K562 (cell line): ENCODE results near the gene COMMD10. TPM values are rescaled to one million over a fixed set of nuclear protein-coding genes. Genes with fewer than 3 reads are reported as not detected.

Experiments used
- ATAC-seq: fragments of 200-7000 bp; cut with Tn5 transposase; 3 replicates; pipeline ENCODE4 v1.9.1; 2020; ENCODE audit warnings: moderate library complexity
- BruUV-seq: library from RNA; stranded (reverse); fragments of 400-500 nt; replicated peaks from 2 replicates; lab custom pipeline; 2021; lab: Mats Ljungman, UMichigan
- CTCF ChIA-PET: fragments of 300-600 bp; formaldehyde crosslinking; extraction: SDS; loops from one replicate; lab custom pipeline; 2021; ENCODE audit warnings: low intra/inter-chr PET ratio; lab: Yijun Ruan, JAX
- POLR2A ChIA-PET: fragments of 300-600, 350-650 bp; sonication (Branson Sonifier 250); formaldehyde crosslinking; extraction: SDS; loops from one replicate; lab custom pipeline; 2021; ENCODE audit warnings: antibody characterized with exemption, inconsistent platforms; lab: Yijun Ruan, JAX
- DNase-seq, 4 experiments: peaks; one replicate each; pipeline versions ENCODE4 v3.0.0 to v3.0.0-alpha.2; 2011 to 2018; ENCODE audit warnings: low spot score in 3 of 4, mixed read lengths in 3 of 4; ENCODE audit errors: extremely low read depth in 1 of 4
- FAIRE-seq: peaks from 2 replicates; lab custom pipeline; 2011; peaks lifted over from hg19 to GRCh38; lab: Jason Lieb, UNC
- H2AFZ ChIP-seq: 2 replicates; pipeline ENCODE4 v1.6.0; 2011; ENCODE audit warnings: low read depth, low read length, control low read depth, inconsistent platforms
- H3K27ac ChIP-seq: fragments of 200-600 bp; 3 replicates; pipeline ENCODE4 v1.8.0; 2011; ENCODE audit warnings: low read depth, mild to moderate bottlenecking, control low read depth, inconsistent platforms, low read length, moderate library complexity, mixed read lengths; ENCODE audit errors: extremely low read depth
- H3K27me3 ChIP-seq, 2 experiments: fragments of 300-600 bp in 1 of 2; 2 replicates in 1 of 2; 3 replicates in 1 of 2; pipeline versions ENCODE4 v1.6.0 to v1.8.0; 2011; ENCODE audit warnings: inconsistent platforms in 2 of 2, low read length in 2 of 2, mild to moderate bottlenecking in 1 of 2, mixed read lengths in 1 of 2, moderate library complexity in 1 of 2; ENCODE audit not compliant: control insufficient read depth in 2 of 2, insufficient read depth in 2 of 2
- H3K36me3 ChIP-seq: fragments of 300-600 bp; 3 replicates; pipeline ENCODE4 v1.8.0; 2011; ENCODE audit warnings: mild to moderate bottlenecking, low read length, inconsistent platforms; ENCODE audit not compliant: control insufficient read depth, insufficient read depth
- H3K4me1 ChIP-seq, 2 experiments: fragments of 200-600 bp in 1 of 2; replicated peaks in 1 of 2; 2 replicates in 1 of 2; 3 replicates in 1 of 2; pipeline versions ENCODE4 v1.5.1 to v1.8.0; 2011; ENCODE audit warnings: inconsistent platforms in 2 of 2, low read length in 2 of 2, mild to moderate bottlenecking in 1 of 2, mixed read lengths in 1 of 2, moderate library complexity in 1 of 2; ENCODE audit not compliant: control insufficient read depth in 2 of 2, insufficient read depth in 2 of 2
- H3K4me2 ChIP-seq: 2 replicates; pipeline ENCODE4 v1.6.1; 2011; ENCODE audit warnings: low read length, control low read depth, inconsistent platforms, mixed read lengths; ENCODE audit not compliant: insufficient read depth
- H3K4me3 ChIP-seq: fragments of 200-600 bp; sonication (generic), shearing (Covaris generic); 2 replicates; pipeline ENCODE4 v1.5.1; 2016; ENCODE audit warnings: control low read depth, inconsistent platforms
- H3K79me2 ChIP-seq: fragments of 200-600 bp; 3 replicates; pipeline ENCODE4 v1.8.0; 2011; ENCODE audit warnings: low read length, inconsistent platforms; ENCODE audit not compliant: control insufficient read depth, insufficient read depth
- H3K9ac ChIP-seq, 2 experiments: 2 replicates each; pipeline versions ENCODE4 v1.6.0 to v1.6.1; 2011; ENCODE audit warnings: low read depth in 2 of 2, low read length in 2 of 2, control low read depth in 1 of 2, inconsistent platforms in 1 of 2, mild to moderate bottlenecking in 1 of 2, mixed read lengths in 1 of 2; ENCODE audit not compliant: insufficient read depth in 1 of 2
- H3K9me1 ChIP-seq: one replicate; pipeline ENCODE4 v1.6.0; 2011; ENCODE audit warnings: inconsistent platforms, mild to moderate bottlenecking, low read length, moderate library complexity; ENCODE audit not compliant: control insufficient read depth, insufficient read depth
- H3K9me3 ChIP-seq: replicated peaks from 2 replicates; pipeline ENCODE4 v1.5.1; 2011; ENCODE audit warnings: low read depth, low read length, inconsistent platforms; ENCODE audit not compliant: control insufficient read depth, insufficient read depth
- H4K20me1 ChIP-seq: replicated peaks from 2 replicates; pipeline ENCODE4 v1.6.1; 2011; ENCODE audit warnings: low read length, inconsistent platforms, mixed read lengths; ENCODE audit not compliant: control insufficient read depth, insufficient read depth
- GABPB1 ChIP-seq: sonication (generic); formaldehyde crosslinking; IDR thresholded peaks from 2 replicates; pipeline ENCODE4 v1.8.0; 2022; ENCODE audit warnings: mild to moderate bottlenecking, missing genetic modification reagents
- MAFG ChIP-seq: fragments of 450-650 bp; conservative IDR thresholded peaks from 2 replicates; pipeline ENCODE4 v1.6.1; 2016; ENCODE audit warnings: missing genetic modification characterization, missing compliant biosample characterization
- MEF2D ChIP-seq: conservative IDR thresholded peaks from 2 replicates; pipeline ENCODE4 v1.6.1; 2016; ENCODE audit warnings: low read depth, missing genetic modification characterization, missing compliant biosample characterization
- SMARCE1 ChIP-seq: fragments of 450-650 bp; IDR thresholded peaks from 2 replicates; pipeline ENCODE4 v1.7.1; 2016; ENCODE audit warnings: mild to moderate bottlenecking
- WGBS: fragments of 100-300 bp; shearing (Covaris generic); methylation state at CpG from one replicate; pipeline ENCODE4 v1.1.6; 2016; ENCODE audit warnings: low coverage, mixed read lengths; ENCODE audit not compliant: insufficient coverage; ENCODE audit errors: missing lambda C conversion rate; 5-methylcytosine and 5-hydroxymethylcytosine counted together
- in situ Hi-C: fragments of 300-500 bp; cut with MboI; formaldehyde crosslinking; loops from 4 replicates; pipeline ENCODE4 v1.15.0; 2018; ENCODE audit warnings: inconsistent platforms, mixed read lengths
- intact Hi-C: fragments of 100-400 bp; cut with micrococcal nuclease; formaldehyde crosslinking; loops from 2 replicates; pipeline ENCODE4 v1.14.2; 2022
- polyA plus RNA-seq, 8 experiments: library from polyadenylated mRNA; depleted of rRNA in 4 of 8; stranded (reverse) in 5 of 8; unstranded in 3 of 8; fragments of >200 nt; fragmentation: Nextera tagmentation in 2 of 8; fragmentation: Illumina TruSeq in 1 of 8; extraction: Ambion mirVana in 2 of 8; extraction: Trizol in 1 of 8; gene quantifications; 2 replicates each; pipeline versions ENCODE4 v1.2.1 to v1.2.3, GENCODE V29; 2011 to 2014; ENCODE audit warnings: inconsistent platforms in 1 of 8, missing spikeins in 1 of 8
- total RNA-seq, 7 experiments: library from RNA; depleted of rRNA in 6 of 7; stranded (reverse); fragments of >200 nt in 6 of 7; fragmentation: Illumina TruSeq in 2 of 7; extraction: Trizol in 2 of 7; gene quantifications; 2 replicates each; pipeline versions ENCODE4 v1.2.1 to v1.2.3, GENCODE V29; 2011 to 2021; ENCODE audit warnings: low replicate concordance in 1 of 7
- TF ChIP-seq, protein P1 (sequence below): fragments of 250-450 bp; sonication (Bioruptor Pico); IDR thresholded peaks from 2 replicates; pipeline ENCODE4 v1.4.0; 2020; ENCODE audit warnings: mild to moderate bottlenecking, moderate library complexity
- TF ChIP-seq, protein P2 (sequence below): sonication (generic); formaldehyde crosslinking; IDR thresholded peaks from 2 replicates; pipeline ENCODE4 v1.8.1; 2023; ENCODE audit warnings: mild to moderate bottlenecking, missing genetic modification reagents
- TF ChIP-seq, protein P3 (sequence below): fragments of 450-650 bp; IDR thresholded peaks from 2 replicates; pipeline ENCODE4 v1.6.1; 2016; ENCODE audit warnings: mild to moderate bottlenecking

The COMMD10 gene
- total and polyA plus RNA-seq, 9 of the 15 experiments (the other 6 are each of a cell fraction or from before 2014, with no cell fraction given) = 17.9 to 101 (median 28.0) TPM

DNA sequence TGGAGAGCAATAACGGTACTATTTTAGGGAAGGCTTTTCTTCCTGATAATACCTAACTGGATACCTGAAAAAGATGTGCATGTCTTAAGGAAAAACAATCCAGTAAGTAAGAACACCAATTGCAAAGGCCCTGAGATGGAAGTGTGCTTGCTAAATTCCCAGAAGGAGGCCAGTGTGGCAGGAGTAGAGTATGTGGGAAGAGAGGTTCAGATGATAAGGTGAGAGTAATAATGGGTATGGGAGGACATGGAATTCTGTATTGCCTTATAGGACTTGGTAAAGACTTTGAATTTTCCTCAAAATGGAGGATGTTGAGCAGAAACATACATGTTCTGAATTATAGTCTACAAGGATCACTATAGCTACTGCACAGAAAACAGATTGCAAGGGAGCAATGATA is 89.3 kb downstream of the COMMD10 start:
- intact Hi-C loops = no loop called here
- FAIRE-seq = no peak
- H3K27ac ChIP-seq = no peak overlapping the region
- H3K27me3 ChIP-seq = no peaks in the 10 kb centered on the region
- H2AFZ ChIP-seq = no peak overlapping the region
- no peak for TF ChIP-seq SMARCE1
- TF ChIP-seq, protein P1, sequence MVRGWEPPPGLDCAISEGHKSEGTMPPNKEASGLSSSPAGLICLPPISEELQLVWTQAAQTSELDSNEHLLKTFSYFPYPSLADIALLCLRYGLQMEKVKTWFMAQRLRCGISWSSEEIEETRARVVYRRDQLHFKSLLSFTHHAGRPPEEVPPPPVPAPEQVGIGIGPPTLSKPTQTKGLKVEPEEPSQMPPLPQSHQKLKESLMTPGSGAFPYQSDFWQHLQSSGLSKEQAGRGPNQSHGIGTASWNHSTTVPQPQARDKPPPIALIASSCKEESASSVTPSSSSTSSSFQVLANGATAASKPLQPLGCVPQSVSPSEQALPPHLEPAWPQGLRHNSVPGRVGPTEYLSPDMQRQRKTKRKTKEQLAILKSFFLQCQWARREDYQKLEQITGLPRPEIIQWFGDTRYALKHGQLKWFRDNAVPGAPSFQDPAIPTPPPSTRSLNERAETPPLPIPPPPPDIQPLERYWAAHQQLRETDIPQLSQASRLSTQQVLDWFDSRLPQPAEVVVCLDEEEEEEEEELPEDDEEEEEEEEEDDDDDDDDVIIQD = no peak
- TF ChIP-seq MEF2D (tag) = no peak
- no peak for TF ChIP-seq MAFG (tag)
- TF ChIP-seq, protein P2, sequence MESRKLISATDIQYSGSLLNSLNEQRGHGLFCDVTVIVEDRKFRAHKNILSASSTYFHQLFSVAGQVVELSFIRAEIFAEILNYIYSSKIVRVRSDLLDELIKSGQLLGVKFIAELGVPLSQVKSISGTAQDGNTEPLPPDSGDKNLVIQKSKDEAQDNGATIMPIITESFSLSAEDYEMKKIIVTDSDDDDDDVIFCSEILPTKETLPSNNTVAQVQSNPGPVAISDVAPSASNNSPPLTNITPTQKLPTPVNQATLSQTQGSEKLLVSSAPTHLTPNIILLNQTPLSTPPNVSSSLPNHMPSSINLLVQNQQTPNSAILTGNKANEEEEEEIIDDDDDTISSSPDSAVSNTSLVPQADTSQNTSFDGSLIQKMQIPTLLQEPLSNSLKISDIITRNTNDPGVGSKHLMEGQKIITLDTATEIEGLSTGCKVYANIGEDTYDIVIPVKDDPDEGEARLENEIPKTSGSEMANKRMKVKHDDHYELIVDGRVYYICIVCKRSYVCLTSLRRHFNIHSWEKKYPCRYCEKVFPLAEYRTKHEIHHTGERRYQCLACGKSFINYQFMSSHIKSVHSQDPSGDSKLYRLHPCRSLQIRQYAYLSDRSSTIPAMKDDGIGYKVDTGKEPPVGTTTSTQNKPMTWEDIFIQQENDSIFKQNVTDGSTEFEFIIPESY (CRISPR knock-in tag) = no peak
- TF ChIP-seq, protein P3, sequence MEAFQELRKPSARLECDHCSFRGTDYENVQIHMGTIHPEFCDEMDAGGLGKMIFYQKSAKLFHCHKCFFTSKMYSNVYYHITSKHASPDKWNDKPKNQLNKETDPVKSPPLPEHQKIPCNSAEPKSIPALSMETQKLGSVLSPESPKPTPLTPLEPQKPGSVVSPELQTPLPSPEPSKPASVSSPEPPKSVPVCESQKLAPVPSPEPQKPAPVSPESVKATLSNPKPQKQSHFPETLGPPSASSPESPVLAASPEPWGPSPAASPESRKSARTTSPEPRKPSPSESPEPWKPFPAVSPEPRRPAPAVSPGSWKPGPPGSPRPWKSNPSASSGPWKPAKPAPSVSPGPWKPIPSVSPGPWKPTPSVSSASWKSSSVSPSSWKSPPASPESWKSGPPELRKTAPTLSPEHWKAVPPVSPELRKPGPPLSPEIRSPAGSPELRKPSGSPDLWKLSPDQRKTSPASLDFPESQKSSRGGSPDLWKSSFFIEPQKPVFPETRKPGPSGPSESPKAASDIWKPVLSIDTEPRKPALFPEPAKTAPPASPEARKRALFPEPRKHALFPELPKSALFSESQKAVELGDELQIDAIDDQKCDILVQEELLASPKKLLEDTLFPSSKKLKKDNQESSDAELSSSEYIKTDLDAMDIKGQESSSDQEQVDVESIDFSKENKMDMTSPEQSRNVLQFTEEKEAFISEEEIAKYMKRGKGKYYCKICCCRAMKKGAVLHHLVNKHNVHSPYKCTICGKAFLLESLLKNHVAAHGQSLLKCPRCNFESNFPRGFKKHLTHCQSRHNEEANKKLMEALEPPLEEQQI = no peak
- no peak for TF ChIP-seq GABPB1
- TF ChIP-seq, all 486 proteins: peak for 0
- DNase-seq = no peak
- BruUV-seq = no TSS peak
- Histone ChIP-seq H3K9me1 (no peaks in the 10 kb centered on the region), H3K36me3 (no peaks in the 10 kb centered on the region), H3K4me3 (no peak overlapping the region), H4K20me1 (no peaks in the 10 kb centered on the region), H3K79me2 (no peaks in the 10 kb centered on the region), H3K9ac (no peak overlapping the region), H3K4me2 (no peak overlapping the region), H3K9me3 (no peaks in the 10 kb centered on the region), H3K4me1 (no peaks in the 10 kb centered on the region)
- CTCF ChIA-PET = no interaction called here
- in situ Hi-C loops = no loop called here
- no peak for ATAC-seq
- 93% methylated on average over 1 of the region's 1 CpG for WGBS
- POLR2A ChIA-PET = no interaction called here
